Large intestine (tissue), 3 donors: ENCODE measurements around the gene SLC25A27. TPM values are rescaled to one million over a fixed set of nuclear protein-coding genes. Genes with fewer than 3 reads are reported as not detected.

Experiments used
- DNase-seq, 2 donors: peaks; one replicate each; pipeline versions ENCODE4 v3.0.0 to v3.0.0-alpha.2; 2013
- H3K27ac ChIP-seq: one replicate; pipeline ENCODE4 v1.5.1; 2013; ENCODE audit warnings: low read length
- H3K27me3 ChIP-seq: 2 replicates; pipeline ENCODE4 v1.6.1; 2013; ENCODE audit warnings: low read length; ENCODE audit not compliant: control insufficient read depth, insufficient read depth
- H3K36me3 ChIP-seq: 2 replicates; pipeline ENCODE4 v1.6.1; 2013; ENCODE audit warnings: low read length; ENCODE audit not compliant: control insufficient read depth, insufficient read depth
- H3K4me1 ChIP-seq: one replicate; pipeline ENCODE4 v1.6.1; 2013; ENCODE audit warnings: low read length; ENCODE audit not compliant: control insufficient read depth, insufficient read depth
- H3K4me3 ChIP-seq: one replicate; pipeline ENCODE4 v1.5.1; 2013; ENCODE audit warnings: low read length
- H3K9me3 ChIP-seq: one replicate; pipeline ENCODE4 v1.6.1; 2013; ENCODE audit warnings: mild to moderate bottlenecking, low read depth, low read length, moderate library complexity; ENCODE audit not compliant: control insufficient read depth
- WGBS: methylation state at CpG from one replicate; pipeline ENCODE4 v1.1.5; 2013; ENCODE audit warnings: low lambda C conversion rate; ENCODE audit not compliant: insufficient coverage; 5-methylcytosine and 5-hydroxymethylcytosine counted together
- polyA plus RNA-seq: library from polyadenylated mRNA; unstranded; fragments of 120-200 nt; gene quantifications from one replicate; pipeline ENCODE4 v1.2.1, GENCODE V29; 2013

Gene SLC25A27
- polyA plus RNA-seq, 1 donor = 52.9 TPM

DNA sequence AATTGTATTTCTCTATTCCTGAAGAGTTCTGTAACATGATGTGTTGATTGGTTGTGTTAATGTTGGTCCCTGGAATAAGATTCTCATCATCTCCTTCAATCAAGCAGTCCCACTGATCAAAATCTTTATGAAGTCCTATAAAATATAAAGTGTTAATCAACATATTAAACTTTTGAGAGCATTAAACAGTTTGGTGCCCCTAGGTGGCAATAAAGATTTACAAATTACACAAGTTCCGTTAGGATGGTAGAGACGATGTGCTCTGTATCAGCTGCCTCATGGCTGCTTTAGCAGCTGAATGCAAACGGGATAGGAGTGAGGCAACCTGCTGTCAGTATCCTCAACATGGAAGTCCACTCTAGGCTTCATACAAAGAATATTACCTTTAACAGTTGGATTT lies 51.8 kb downstream of the SLC25A27 start:
- Histone ChIP-seq H3K4me1 (no peaks in the 10 kb centered on the region), H3K9me3 (no peaks in the 10 kb centered on the region), H3K27ac (no peak overlapping the region), H3K4me3 (no peak overlapping the region), H3K36me3 (no peaks in the 10 kb centered on the region), H3K27me3 (no peaks in the 10 kb centered on the region)
- WGBS = no CpG with 5 or more reads among the region's 3 CpGs
- DNase-seq = peak in 1 of 2 donors; percentile 9

DNA sequence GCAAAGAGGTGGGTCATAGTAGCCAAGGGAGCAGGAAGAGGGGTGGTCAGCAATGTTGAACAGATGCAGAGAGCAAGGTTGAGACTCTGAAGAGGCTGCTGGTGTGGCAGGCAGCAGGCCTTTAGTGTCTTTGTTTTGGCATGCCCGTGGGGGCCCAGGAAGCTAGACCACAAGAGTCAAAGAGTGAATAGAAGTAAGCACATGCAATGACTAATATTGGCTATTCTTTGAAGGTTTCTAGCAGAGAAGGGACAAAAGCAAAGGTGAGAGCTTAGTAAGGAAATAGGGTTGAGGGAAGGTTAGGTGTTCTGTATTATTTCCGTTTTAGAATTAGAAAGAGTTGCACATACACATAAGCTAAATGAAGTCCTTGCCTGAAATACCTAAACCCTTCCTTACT lies 53.7 kb downstream of the SLC25A27 start:
- WGBS = 100% methylated on average over 1 of the region's 2 CpGs
- Histone ChIP-seq H3K27me3 (no peaks in the 10 kb centered on the region), H3K36me3 (no peaks in the 10 kb centered on the region), H3K9me3 (no peaks in the 10 kb centered on the region), H3K27ac (no peak overlapping the region), H3K4me1 (no peaks in the 10 kb centered on the region), H3K4me3 (no peak overlapping the region)
- no peak for DNase-seq

DNA sequence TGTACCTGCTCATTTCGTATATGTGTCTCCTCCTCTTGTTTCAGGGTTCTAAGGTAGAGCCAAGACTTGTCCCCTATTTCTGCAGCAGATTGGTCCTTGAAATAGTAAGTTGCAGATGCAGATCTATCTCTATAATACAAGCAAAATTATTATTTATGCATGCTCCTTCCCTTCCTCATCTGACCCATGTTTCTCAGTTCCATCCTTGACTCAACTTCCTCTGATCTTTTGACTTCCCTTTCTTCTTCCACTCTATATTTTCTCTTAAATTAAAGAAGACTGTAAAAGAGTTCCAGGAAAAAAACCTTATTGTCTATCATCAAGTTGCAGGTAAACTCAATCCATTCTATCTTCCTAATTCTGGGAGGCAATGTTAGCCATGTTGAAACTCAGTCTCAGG lies 58.7 kb downstream of the SLC25A27 start:
- no peak for DNase-seq
- H3K4me1 ChIP-seq = no peaks in the 10 kb centered on the region
- 100% methylated on average over 1 of the region's 1 CpG for WGBS
- H3K27ac ChIP-seq = no peak overlapping the region
- H3K9me3 ChIP-seq = no peaks in the 10 kb centered on the region
- H3K27me3 ChIP-seq = no peaks in the 10 kb centered on the region
- H3K36me3 ChIP-seq = no peaks in the 10 kb centered on the region
- no peak overlapping the region for H3K4me3 ChIP-seq

DNA sequence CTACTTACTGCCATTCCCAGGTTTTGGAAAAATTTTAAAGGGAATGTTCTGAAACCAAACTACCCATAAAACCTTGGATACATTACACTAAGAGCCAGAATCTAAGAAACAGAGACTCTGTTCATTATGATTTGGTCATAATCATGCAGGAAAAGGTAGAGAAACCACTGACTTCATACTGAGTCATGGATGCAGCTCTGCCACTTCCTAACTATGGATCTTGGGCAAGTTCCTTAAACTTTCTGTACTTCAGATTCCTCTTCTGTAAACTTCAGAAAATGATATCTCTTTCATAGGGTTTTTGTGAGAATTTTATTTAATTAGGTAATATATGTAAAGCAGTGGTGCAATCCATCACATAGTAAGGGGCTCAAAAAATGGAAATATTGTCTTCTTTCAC lies 62.4 kb downstream of the SLC25A27 start:
- H3K4me1 ChIP-seq = no peaks in the 10 kb centered on the region
- no peak overlapping the region for H3K27ac ChIP-seq
- H3K9me3 ChIP-seq = no peaks in the 10 kb centered on the region
- DNase-seq = no peak
- no peaks in the 10 kb centered on the region for H3K27me3 ChIP-seq
- H3K4me3 ChIP-seq = no peak overlapping the region
- H3K36me3 ChIP-seq = no peaks in the 10 kb centered on the region

DNA sequence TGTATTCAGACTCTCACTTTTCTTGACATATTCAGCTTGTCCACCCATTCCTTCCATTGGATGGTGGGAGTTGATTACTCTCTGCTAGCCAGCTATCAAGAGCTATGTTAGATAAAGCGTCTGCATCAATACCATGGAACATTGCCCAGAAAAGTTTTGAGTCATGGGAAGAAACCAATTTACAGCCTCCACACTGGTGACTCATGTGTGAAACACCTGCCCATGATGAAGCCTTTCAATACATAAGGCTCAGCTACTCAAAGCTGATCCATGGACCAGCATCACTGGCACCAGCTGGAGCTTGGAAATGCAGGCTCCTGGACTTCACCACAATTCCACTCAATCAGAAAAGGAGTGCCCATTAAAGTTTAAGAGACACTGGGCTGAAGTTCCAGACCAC lies 66.3 kb downstream of the SLC25A27 start:
- H3K9me3 ChIP-seq = no peaks in the 10 kb centered on the region
- no CpG with 5 or more reads among the region's 1 CpG for WGBS
- H3K27me3 ChIP-seq = peaks cover 2% of the 10 kb centered on the region
- no peaks in the 10 kb centered on the region for H3K36me3 ChIP-seq
- H3K27ac ChIP-seq = no peak overlapping the region
- H3K4me3 ChIP-seq = no peak overlapping the region
- no peaks in the 10 kb centered on the region for H3K4me1 ChIP-seq
- DNase-seq = peak in 1 of 2 donors; percentile 11

DNA sequence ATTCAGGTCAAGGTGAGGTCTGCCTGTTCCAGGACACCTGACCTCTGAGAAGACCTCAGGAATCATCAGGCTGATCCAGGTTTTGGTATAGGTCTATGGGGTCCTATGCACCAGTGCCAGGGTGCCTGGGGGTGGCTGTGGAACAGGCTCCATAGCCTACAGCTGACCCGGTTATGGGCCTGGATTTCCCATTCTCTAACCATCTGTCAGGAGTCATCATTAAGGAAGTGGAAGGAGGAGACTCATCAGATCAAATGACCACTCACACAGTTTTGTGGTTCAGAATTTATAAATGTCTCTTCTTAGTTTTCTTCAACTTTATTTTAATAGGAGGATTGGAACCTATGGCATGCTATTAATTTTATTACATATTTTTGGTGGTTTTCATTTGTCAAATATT lies 67.6 kb downstream of the SLC25A27 start:
- Histone ChIP-seq H3K27me3 (peaks cover 2% of the 10 kb centered on the region), H3K27ac (no peak overlapping the region), H3K36me3 (no peaks in the 10 kb centered on the region), H3K4me1 (no peaks in the 10 kb centered on the region), H3K9me3 (no peaks in the 10 kb centered on the region), H3K4me3 (no peak overlapping the region)
- no CpG with 5 or more reads among the region's 1 CpG for WGBS
- DNase-seq = no peak

Other genes with a start within 250 kb of the SLC25A27 start
- 4.7 TPM for gene RCAN2, start 161.5 kb upstream of the SLC25A27 start, polyA plus RNA-seq
- 3.4 TPM for gene CYP39A1, start 157 bp upstream of the SLC25A27 start, polyA plus RNA-seq
- 0.45 TPM for gene TDRD6, start 34.9 kb downstream of the SLC25A27 start, polyA plus RNA-seq
- 1.1 TPM for gene PLA2G7, start 82.4 kb downstream of the SLC25A27 start, polyA plus RNA-seq
- gene ANKRD66, start 94.0 kb downstream of the SLC25A27 start, polyA plus RNA-seq = not detected
- gene MEP1A, start 140.4 kb downstream of the SLC25A27 start, polyA plus RNA-seq = 649 TPM